ENCODE measurements around the gene PFKFB2. TPM values are rescaled to one million over a fixed set of nuclear protein-coding genes. Genes with fewer than 3 reads are reported as not detected.

PFKFB2 gene
- total RNA-seq, 1 donor from 2014 or later, result 10.0 TPM

GRCh38 chr1:207088701-207089626 lies 35.9 kb downstream of the PFKFB2 start, which contains the start of gene C4BPB:
TSS of gene C4BPB (plus strand) at chr1:207088860. CDS start at chr1:207089532, 672 bp downstream.
- no peak within 1 kb of the TSS for H3K4me2 ChIP-seq
- H4K20me1 ChIP-seq (ENCODE audit: low read depth), result no peaks in the 10 kb centered on the region
- no peaks in the 10 kb centered on the region for H3K79me2 ChIP-seq (ENCODE audit: low read depth)
- no peaks in the 10 kb centered on the region for H3K27me3 ChIP-seq
- no peaks in the 10 kb centered on the region for H3K36me3 ChIP-seq
- H3K9me3 ChIP-seq (ENCODE audit: low read depth), result no peaks in the 10 kb centered on the region
- H3K4me3 ChIP-seq, result no peak within 1 kb of the TSS
- H3K27ac ChIP-seq, result no peak within 1 kb of the TSS
- Mint-ChIP-seq H3K27ac (no peak within 1 kb of the TSS), H3K27me3 (ENCODE audit: insufficient read depth, low read depth) (no peaks in the 10 kb centered on the region), H3K4me1 (peaks cover 2% of the 10 kb centered on the region), H3K4me3 (no peak within 1 kb of the TSS), H3K9me3 (no peaks in the 10 kb centered on the region), H3K36me3 (no peaks in the 10 kb centered on the region)
- no peak within 1 kb of the TSS for H2AFZ ChIP-seq (replicated peaks)
- H3K4me1 ChIP-seq, result no peaks in the 10 kb centered on the region
- TF ChIP-seq EZH2phosphoT487 (IDR thresholded peaks at IDR 0.05), result no peak
- no peak for TF ChIP-seq EZH2 (IDR thresholded peaks at IDR 0.05)
- DNase-seq (ENCODE audit: low spot score), result peak; percentile 9
- no peak within 1 kb of the TSS for H3K9ac ChIP-seq
- no peaks in the 10 kb centered on the region for H3F3A ChIP-seq (ENCODE audit: low read depth)

DNA sequence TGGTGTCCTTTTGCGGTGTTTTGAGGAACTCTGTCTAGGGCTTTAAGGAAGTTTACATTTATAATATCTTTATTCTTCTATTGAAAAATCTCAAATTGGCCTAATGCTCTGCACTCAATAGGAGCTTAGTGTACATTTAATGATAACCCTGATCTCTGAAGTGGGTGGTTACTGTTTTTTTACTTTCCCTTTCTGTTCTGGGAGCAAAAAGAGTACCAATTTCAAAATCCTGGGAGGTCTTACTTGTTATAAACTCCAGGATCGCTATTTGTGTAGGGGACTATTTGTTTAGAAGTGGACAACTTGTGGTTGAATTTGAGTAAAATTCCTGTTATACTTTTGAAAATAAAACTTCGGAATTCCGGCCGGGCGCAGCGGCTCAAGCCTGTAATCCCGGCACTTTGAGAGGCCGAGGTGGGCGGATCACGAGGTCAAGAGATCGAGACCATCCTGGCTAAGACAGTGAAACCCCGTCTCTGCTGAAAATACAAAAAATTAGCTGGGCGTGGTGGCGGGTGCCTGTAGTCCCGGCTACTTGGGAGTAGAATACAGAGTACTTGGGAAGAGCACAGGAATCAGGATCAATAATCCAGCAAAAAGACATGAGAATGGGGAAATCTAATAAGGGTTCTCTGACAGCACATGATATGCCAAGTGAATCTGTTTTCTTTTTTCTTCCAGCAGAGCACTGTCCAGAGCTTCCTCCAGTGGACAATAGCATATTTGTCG lies 36.7 kb downstream of the PFKFB2 start:
- Histone ChIP-seq H3K27ac (no peak overlapping the region), H4K20me1 (ENCODE audit: low read depth) (no peaks in the 10 kb centered on the region), H3K4me3 (no peak overlapping the region), H3K79me2 (ENCODE audit: low read depth) (no peaks in the 10 kb centered on the region), H3K36me3 (no peaks in the 10 kb centered on the region), H3K4me2 (no peak overlapping the region), H3K4me1 (no peaks in the 10 kb centered on the region), H3K9me3 (ENCODE audit: low read depth) (no peaks in the 10 kb centered on the region), H3F3A (ENCODE audit: low read depth) (no peaks in the 10 kb centered on the region), H3K9ac (no peak overlapping the region), H2AFZ (replicated peaks) (no peak overlapping the region), H3K27me3 (no peaks in the 10 kb centered on the region)
- Mint-ChIP-seq H3K27ac (no peak overlapping the region), H3K9me3 (no peaks in the 10 kb centered on the region), H3K4me3 (no peak overlapping the region), H3K27me3 (ENCODE audit: insufficient read depth, low read depth) (no peaks in the 10 kb centered on the region), H3K36me3 (no peaks in the 10 kb centered on the region), H3K4me1 (no peaks in the 10 kb centered on the region)
- DNase-seq (ENCODE audit: low spot score), result no peak
- no peak for TF ChIP-seq CTCF (IDR thresholded peaks at IDR 0.05)
- TF ChIP-seq EZH2phosphoT487 (IDR thresholded peaks at IDR 0.05), result no peak
- TF ChIP-seq EZH2 (IDR thresholded peaks at IDR 0.05), result no peak

GRCh38 chr1:207091200-207091908 lies 38.3 kb downstream of the PFKFB2 start:
- Histone ChIP-seq H3K4me3 (no peak overlapping the region), H3F3A (ENCODE audit: low read depth) (no peaks in the 10 kb centered on the region), H3K9ac (no peak overlapping the region), H3K79me2 (ENCODE audit: low read depth) (no peaks in the 10 kb centered on the region), H3K36me3 (no peaks in the 10 kb centered on the region), H2AFZ (replicated peaks) (no peak overlapping the region), H3K27ac (no peak overlapping the region), H4K20me1 (ENCODE audit: low read depth) (no peaks in the 10 kb centered on the region), H3K9me3 (ENCODE audit: low read depth) (no peaks in the 10 kb centered on the region), H3K4me1 (no peaks in the 10 kb centered on the region), H3K4me2 (no peak overlapping the region), H3K27me3 (no peaks in the 10 kb centered on the region)
- H3K27ac Mint-ChIP-seq, result no peak overlapping the region
- no peak for DNase-seq (ENCODE audit: low spot score)
- no peak overlapping the region for H3K4me3 Mint-ChIP-seq
- TF ChIP-seq CTCF (IDR thresholded peaks at IDR 0.05) (no peak), EZH2phosphoT487 (IDR thresholded peaks at IDR 0.05) (no peak), EZH2 (IDR thresholded peaks at IDR 0.05) (no peak)
- no peaks in the 10 kb centered on the region for H3K4me1 Mint-ChIP-seq
- H3K27me3 Mint-ChIP-seq (ENCODE audit: insufficient read depth, low read depth), result no peaks in the 10 kb centered on the region
- no peaks in the 10 kb centered on the region for H3K36me3 Mint-ChIP-seq
- H3K9me3 Mint-ChIP-seq, result no peaks in the 10 kb centered on the region

Measured in neural progenitor cell (in vitro differentiated cells).